HEK293 (cell line): Measurements from ENCODE around the gene G3BP2.

Experiments used
- CTCF ChIA-PET: fragments of 350-600 bp; formaldehyde crosslinking; extraction: SDS; loops from one replicate; lab custom pipeline; 2021; ENCODE audit warnings: antibody characterized with exemption; lab: Yijun Ruan, JAX
- POLR2A ChIA-PET: fragments of 300-600 bp; formaldehyde crosslinking; extraction: SDS; loops from one replicate; lab custom pipeline; 2020; ENCODE audit warnings: antibody characterized with exemption, inconsistent platforms; lab: Yijun Ruan, JAX
- H3K27ac ChIP-seq: fragments of 200-500 bp; sonication (Bioruptor generic); 2 replicates; pipeline ENCODE4 v1.5.1; 2014; ENCODE audit warnings: low read depth, low read length, control low read depth, inconsistent platforms; ENCODE audit errors: extremely low read depth
- H3K36me3 ChIP-seq, 2 experiments: fragments of 200-500 bp in 1 of 2; sonication (Bioruptor generic) in 1 of 2; 1 replicate in 1 of 2; 2 replicates in 1 of 2; pipeline ENCODE4 v1.5.1; 2014 to 2017; ENCODE audit warnings: inconsistent platforms in 2 of 2, low read length in 2 of 2; ENCODE audit not compliant: control insufficient read depth in 2 of 2, insufficient read depth in 1 of 2
- H3K4me1 ChIP-seq: fragments of 200-500 bp; sonication (Bioruptor generic); 2 replicates; pipeline ENCODE4 v1.5.1; 2014; ENCODE audit warnings: mild to moderate bottlenecking, low read length, inconsistent platforms; ENCODE audit not compliant: control insufficient read depth, insufficient read depth
- H3K4me3 ChIP-seq: 2 replicates; pipeline ENCODE4 v1.5.1; 2011; ENCODE audit warnings: low read depth, mild to moderate bottlenecking, control low read depth, low read length, moderate library complexity
- H3K9me3 ChIP-seq: fragments of 200-500 bp; sonication (Bioruptor generic); 2 replicates; pipeline ENCODE4 v1.5.1; 2014; ENCODE audit warnings: low read depth, low read length, inconsistent platforms; ENCODE audit not compliant: control insufficient read depth, insufficient read depth
- BCL11B ChIP-seq: fragments of 450-650 bp; formaldehyde crosslinking; IDR thresholded peaks from 2 replicates; pipeline ENCODE4 v1.5.1; 2016; ENCODE audit warnings: low read depth, missing biosample characterization, missing genetic modification characterization
- GLI4 ChIP-seq: fragments of 450-650 bp; formaldehyde crosslinking; IDR thresholded peaks from 2 replicates; pipeline ENCODE4 v1.5.1; 2016; ENCODE audit warnings: missing biosample characterization, missing genetic modification characterization
- SP2 ChIP-seq: fragments of 450-650 bp; formaldehyde crosslinking; IDR thresholded peaks from 2 replicates; pipeline ENCODE4 v1.5.1; 2016; ENCODE audit warnings: missing biosample characterization, missing genetic modification characterization
- SP7 ChIP-seq: fragments of 450-650 bp; formaldehyde crosslinking; IDR thresholded peaks from 2 replicates; pipeline ENCODE4 v1.5.1; 2016; ENCODE audit warnings: missing biosample characterization, missing genetic modification characterization
- TCF7L2 ChIP-seq: IDR thresholded peaks from 2 replicates; pipeline ENCODE4 v1.6.1; 2011; ENCODE audit warnings: low read depth, mild to moderate bottlenecking, inconsistent platforms, low read length, moderate library complexity, borderline replicate concordance
- ZBTB48 ChIP-seq: fragments of 450-650 bp; formaldehyde crosslinking; IDR thresholded peaks from 2 replicates; pipeline ENCODE4 v1.5.1; 2016; ENCODE audit warnings: missing biosample characterization, missing genetic modification characterization
- ZBTB7A ChIP-seq: fragments of 450-650 bp; formaldehyde crosslinking; IDR thresholded peaks from 2 replicates; pipeline ENCODE4 v1.5.1; 2016; ENCODE audit warnings: low read depth, missing biosample characterization, missing genetic modification characterization
- ZNF146 ChIP-seq: fragments of 450-650 bp; formaldehyde crosslinking; IDR thresholded peaks from 2 replicates; pipeline ENCODE4 v1.5.1; 2016; ENCODE audit warnings: missing biosample characterization, missing genetic modification characterization
- ZNF174 ChIP-seq: fragments of 450-650 bp; formaldehyde crosslinking; IDR thresholded peaks from 2 replicates; pipeline ENCODE4 v1.5.0; 2017; ENCODE audit warnings: missing biosample characterization, mild to moderate bottlenecking, missing genetic modification characterization
- ZNF239 ChIP-seq: fragments of 450-650 bp; formaldehyde crosslinking; IDR thresholded peaks from 2 replicates; pipeline ENCODE4 v1.5.1; 2016; ENCODE audit warnings: missing biosample characterization, missing genetic modification characterization
- ZNF24 ChIP-seq: fragments of 450-650 bp; formaldehyde crosslinking; IDR thresholded peaks from 2 replicates; pipeline ENCODE4 v1.5.1; 2016; ENCODE audit warnings: missing biosample characterization, missing genetic modification characterization
- ZNF571 ChIP-seq: fragments of 450-650 bp; formaldehyde crosslinking; IDR thresholded peaks from 2 replicates; pipeline ENCODE4 v1.5.0; 2017; ENCODE audit warnings: missing biosample characterization, missing genetic modification characterization
- ZNF585B ChIP-seq: fragments of 450-650 bp; formaldehyde crosslinking; IDR thresholded peaks from 2 replicates; pipeline ENCODE4 v1.5.1; 2016; ENCODE audit warnings: missing biosample characterization, missing genetic modification characterization
- ZNF600 ChIP-seq: fragments of 450-650 bp; formaldehyde crosslinking; IDR thresholded peaks from 2 replicates; pipeline ENCODE4 v1.5.1; 2016; ENCODE audit warnings: missing biosample characterization, missing genetic modification characterization
- ZNF621 ChIP-seq: fragments of 450-650 bp; formaldehyde crosslinking; IDR thresholded peaks from 2 replicates; pipeline ENCODE4 v1.5.1; 2017; ENCODE audit warnings: missing biosample characterization, missing genetic modification characterization
- ZNF664 ChIP-seq: fragments of 450-650 bp; formaldehyde crosslinking; IDR thresholded peaks from 2 replicates; pipeline ENCODE4 v1.5.1; 2016; ENCODE audit warnings: missing biosample characterization, missing genetic modification characterization
- ZNF670 ChIP-seq: fragments of 450-650 bp; formaldehyde crosslinking; IDR thresholded peaks from 2 replicates; pipeline ENCODE4 v1.5.1; 2016; ENCODE audit warnings: missing biosample characterization, missing genetic modification characterization, low read depth
- ZSCAN16 ChIP-seq: fragments of 450-650 bp; formaldehyde crosslinking; IDR thresholded peaks from 2 replicates; pipeline ENCODE4 v1.5.1; 2016; ENCODE audit warnings: missing biosample characterization, missing genetic modification characterization
- TF ChIP-seq, protein P1 (sequence below): fragments of 450-650 bp; formaldehyde crosslinking; IDR thresholded peaks from 2 replicates; pipeline ENCODE4 v1.5.1; 2016; ENCODE audit warnings: missing biosample characterization, missing genetic modification characterization
- TF ChIP-seq, protein P2 (sequence below): fragments of 450-650 bp; formaldehyde crosslinking; IDR thresholded peaks from 2 replicates; pipeline ENCODE4 v1.5.1; 2016; ENCODE audit warnings: missing biosample characterization, missing genetic modification characterization
- TF ChIP-seq, protein P3 (sequence below): fragments of 450-650 bp; formaldehyde crosslinking; IDR thresholded peaks from 2 replicates; pipeline ENCODE4 v1.5.1; 2017; ENCODE audit warnings: missing biosample characterization, missing genetic modification characterization
- TF ChIP-seq, protein P4 (sequence below): fragments of 450-650 bp; formaldehyde crosslinking; IDR thresholded peaks from 2 replicates; pipeline ENCODE4 v1.5.1; 2016; ENCODE audit warnings: missing biosample characterization, missing genetic modification characterization
- TF ChIP-seq, protein P5 (sequence below): fragments of 450-650 bp; formaldehyde crosslinking; IDR thresholded peaks from 2 replicates; pipeline ENCODE4 v1.5.1; 2016; ENCODE audit warnings: missing biosample characterization, missing genetic modification characterization

Gene G3BP2

DNA sequence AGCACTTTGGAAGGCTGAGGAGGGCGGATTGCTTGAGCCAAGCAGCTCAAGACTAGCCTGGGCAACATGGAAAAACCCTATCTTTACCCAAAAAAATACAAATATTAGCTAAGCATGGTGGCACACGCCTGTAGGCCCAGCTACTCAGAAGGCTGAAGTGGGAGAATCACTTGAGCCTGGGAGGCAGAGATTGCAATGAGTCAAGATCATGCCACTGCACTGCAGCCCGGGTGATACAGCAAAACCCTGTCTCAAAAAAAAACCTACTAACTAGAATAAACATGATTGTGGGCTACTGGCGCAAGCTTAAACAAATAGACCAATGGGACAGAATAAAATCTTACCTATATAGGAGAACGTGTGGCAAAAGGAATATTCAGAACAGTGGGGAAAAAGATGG, 50.2 kb downstream of the G3BP2 start:
- CTCF ChIA-PET = no interaction called here

DNA sequence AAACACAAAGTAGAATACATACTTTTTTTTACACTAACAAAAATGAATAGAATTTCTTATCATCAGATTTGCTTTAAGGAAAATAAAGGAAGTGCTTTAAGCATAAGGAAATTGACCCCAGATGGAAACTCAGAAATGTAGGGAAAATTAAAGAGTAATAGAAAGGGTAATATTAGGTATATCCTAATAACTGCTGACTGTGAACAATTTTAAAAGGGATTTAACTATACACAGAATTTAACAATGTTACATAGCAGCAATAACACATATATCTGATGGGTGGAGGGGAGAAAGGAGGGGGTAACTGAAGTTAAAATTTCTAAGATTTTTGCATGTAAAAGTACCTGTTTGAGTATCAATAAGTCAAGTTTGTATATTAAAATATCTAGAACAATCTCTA, 51.5 kb downstream of the G3BP2 start:
- POLR2A ChIA-PET = no interaction called here
- TF ChIP-seq TCF7L2 = no peak
- Histone ChIP-seq H3K4me3 (no peak overlapping the region), H3K36me3 (no peaks in the 10 kb centered on the region; a peak in 1 of 3 replicates), H3K27ac (no peak overlapping the region), H3K9me3 (no peaks in the 10 kb centered on the region), H3K4me1 (no peaks in the 10 kb centered on the region)
- CTCF ChIA-PET = no interaction called here

More for the DNA sequence above, 50.2 kb downstream of the G3BP2 start:
- Histone ChIP-seq H3K4me1 (no peaks in the 10 kb centered on the region), H3K36me3 (no peaks in the 10 kb centered on the region; a peak in 1 of 3 replicates), H3K27ac (no peak overlapping the region), H3K4me3 (no peak overlapping the region), H3K9me3 (no peaks in the 10 kb centered on the region)
- POLR2A ChIA-PET = no interaction called here
- no peak for TF ChIP-seq ZNF146 (tag by site-specific recombination)

DNA sequence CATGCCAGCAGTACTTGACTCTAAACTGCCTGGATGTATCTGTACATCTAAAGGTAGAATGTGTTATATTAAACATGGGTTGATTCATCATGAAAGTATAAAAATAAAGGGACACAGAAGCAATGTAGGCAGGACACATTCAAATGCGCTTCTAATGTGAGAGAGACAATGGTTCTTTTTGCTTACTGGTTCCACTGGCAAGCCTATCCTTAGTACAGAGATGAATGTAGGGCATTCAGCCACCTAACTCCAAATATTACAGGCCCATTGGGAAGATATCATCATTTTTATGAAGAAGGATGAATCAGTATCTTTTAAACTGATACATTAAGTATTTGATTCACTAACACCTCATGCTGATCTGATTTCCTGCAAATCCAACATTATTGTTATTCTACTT, 60.9 kb downstream of the G3BP2 start:
- CTCF ChIA-PET = no interaction called here

DNA sequence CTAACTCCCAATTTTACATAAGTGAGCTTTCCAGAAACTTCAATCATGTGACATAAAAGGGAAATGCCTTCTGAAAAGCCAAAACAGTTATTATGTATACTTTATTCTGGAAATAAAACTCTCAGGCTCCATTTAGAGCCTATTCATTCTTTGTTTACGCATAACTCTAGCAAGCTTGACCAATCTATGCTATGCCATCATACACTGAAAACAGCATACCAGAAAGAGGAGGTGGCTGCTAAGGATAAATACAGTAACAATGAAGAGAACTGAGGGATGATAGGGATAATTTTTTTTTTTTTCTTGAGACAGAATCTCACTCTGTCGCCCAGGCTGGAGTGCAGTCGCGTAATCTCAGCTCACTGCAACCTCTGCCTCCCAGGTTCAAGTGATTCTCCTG, 67.3 kb downstream of the G3BP2 start:
- CTCF ChIA-PET = interaction anchor here (0.7 kb wide), 1 partner anchor 80 kb away, joined by 3 read pairs; no protein-coding TSS in a partner anchor
- H3K4me1 ChIP-seq = no peaks in the 10 kb centered on the region
- no peak for TF ChIP-seq SP7
- no peak for TF ChIP-seq GLI4
- no peak for TF ChIP-seq ZNF621 (tag by site-specific recombination)
- TF ChIP-seq, protein P1, sequence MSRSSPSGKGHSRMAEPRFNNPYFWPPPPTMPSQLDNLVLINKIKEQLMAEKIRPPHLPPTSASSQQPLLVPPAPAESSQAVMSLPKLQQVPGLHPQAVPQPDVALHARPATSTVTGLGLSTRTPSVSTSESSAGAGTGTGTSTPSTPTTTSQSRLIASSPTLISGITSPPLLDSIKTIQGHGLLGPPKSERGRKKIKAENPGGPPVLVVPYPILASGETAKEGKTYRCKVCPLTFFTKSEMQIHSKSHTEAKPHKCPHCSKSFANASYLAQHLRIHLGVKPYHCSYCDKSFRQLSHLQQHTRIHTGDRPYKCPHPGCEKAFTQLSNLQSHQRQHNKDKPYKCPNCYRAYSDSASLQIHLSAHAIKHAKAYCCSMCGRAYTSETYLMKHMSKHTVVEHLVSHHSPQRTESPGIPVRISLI (tag by site-specific recombination) = no peak
- TF ChIP-seq, protein P2, sequence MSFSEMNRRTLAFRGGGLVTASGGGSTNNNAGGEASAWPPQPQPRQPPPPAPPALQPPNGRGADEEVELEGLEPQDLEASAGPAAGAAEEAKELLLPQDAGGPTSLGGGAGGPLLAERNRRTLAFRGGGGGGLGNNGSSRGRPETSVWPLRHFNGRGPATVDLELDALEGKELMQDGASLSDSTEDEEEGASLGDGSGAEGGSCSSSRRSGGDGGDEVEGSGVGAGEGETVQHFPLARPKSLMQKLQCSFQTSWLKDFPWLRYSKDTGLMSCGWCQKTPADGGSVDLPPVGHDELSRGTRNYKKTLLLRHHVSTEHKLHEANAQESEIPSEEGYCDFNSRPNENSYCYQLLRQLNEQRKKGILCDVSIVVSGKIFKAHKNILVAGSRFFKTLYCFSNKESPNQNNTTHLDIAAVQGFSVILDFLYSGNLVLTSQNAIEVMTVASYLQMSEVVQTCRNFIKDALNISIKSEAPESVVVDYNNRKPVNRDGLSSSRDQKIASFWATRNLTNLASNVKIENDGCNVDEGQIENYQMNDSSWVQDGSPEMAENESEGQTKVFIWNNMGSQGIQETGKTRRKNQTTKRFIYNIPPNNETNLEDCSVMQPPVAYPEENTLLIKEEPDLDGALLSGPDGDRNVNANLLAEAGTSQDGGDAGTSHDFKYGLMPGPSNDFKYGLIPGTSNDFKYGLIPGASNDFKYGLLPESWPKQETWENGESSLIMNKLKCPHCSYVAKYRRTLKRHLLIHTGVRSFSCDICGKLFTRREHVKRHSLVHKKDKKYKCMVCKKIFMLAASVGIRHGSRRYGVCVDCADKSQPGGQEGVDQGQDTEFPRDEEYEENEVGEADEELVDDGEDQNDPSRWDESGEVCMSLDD (tag by site-specific recombination) = no peak
- TF ChIP-seq ZSCAN16 = no peak
- H3K4me3 ChIP-seq = no peak overlapping the region
- H3K27ac ChIP-seq = no peak overlapping the region
- H3K9me3 ChIP-seq = no peaks in the 10 kb centered on the region
- H3K36me3 ChIP-seq = no peaks in the 10 kb centered on the region
- POLR2A ChIA-PET = no interaction called here

More for the DNA sequence above, 60.9 kb downstream of the G3BP2 start:
- Histone ChIP-seq H3K36me3 (no peaks in the 10 kb centered on the region), H3K9me3 (no peaks in the 10 kb centered on the region), H3K4me3 (no peak overlapping the region), H3K27ac (no peak overlapping the region), H3K4me1 (no peaks in the 10 kb centered on the region)
- no peak for TF ChIP-seq ZNF670 (tag by site-specific recombination)
- no peak for TF ChIP-seq BCL11B (tag by site-specific recombination)
- TF ChIP-seq ZNF664 (tag by site-specific recombination) = no peak
- no peak for TF ChIP-seq ZBTB7A (tag by site-specific recombination)
- no peak for TF ChIP-seq SP2 (tag by site-specific recombination)
- TF ChIP-seq ZNF585B (tag by site-specific recombination) = no peak
- TF ChIP-seq ZNF600 (tag by site-specific recombination) = no peak
- TF ChIP-seq, protein P3, sequence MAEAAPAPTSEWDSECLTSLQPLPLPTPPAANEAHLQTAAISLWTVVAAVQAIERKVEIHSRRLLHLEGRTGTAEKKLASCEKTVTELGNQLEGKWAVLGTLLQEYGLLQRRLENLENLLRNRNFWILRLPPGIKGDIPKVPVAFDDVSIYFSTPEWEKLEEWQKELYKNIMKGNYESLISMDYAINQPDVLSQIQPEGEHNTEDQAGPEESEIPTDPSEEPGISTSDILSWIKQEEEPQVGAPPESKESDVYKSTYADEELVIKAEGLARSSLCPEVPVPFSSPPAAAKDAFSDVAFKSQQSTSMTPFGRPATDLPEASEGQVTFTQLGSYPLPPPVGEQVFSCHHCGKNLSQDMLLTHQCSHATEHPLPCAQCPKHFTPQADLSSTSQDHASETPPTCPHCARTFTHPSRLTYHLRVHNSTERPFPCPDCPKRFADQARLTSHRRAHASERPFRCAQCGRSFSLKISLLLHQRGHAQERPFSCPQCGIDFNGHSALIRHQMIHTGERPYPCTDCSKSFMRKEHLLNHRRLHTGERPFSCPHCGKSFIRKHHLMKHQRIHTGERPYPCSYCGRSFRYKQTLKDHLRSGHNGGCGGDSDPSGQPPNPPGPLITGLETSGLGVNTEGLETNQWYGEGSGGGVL = no peak
- TF ChIP-seq, protein P4, sequence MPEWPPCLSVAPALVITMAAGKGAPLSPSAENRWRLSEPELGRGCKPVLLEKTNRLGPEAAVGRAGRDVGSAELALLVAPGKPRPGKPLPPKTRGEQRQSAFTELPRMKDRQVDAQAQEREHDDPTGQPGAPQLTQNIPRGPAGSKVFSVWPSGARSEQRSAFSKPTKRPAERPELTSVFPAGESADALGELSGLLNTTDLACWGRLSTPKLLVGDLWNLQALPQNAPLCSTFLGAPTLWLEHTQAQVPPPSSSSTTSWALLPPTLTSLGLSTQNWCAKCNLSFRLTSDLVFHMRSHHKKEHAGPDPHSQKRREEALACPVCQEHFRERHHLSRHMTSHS = no peak
- TF ChIP-seq ZBTB48 = no peak
- TF ChIP-seq ZNF571 (tag by site-specific recombination) = no peak
- TF ChIP-seq ZNF24 (tag by site-specific recombination) = no peak
- no peak for TF ChIP-seq ZNF239 (tag by site-specific recombination)
- TF ChIP-seq ZNF174 = no peak
- TF ChIP-seq, protein P5, sequence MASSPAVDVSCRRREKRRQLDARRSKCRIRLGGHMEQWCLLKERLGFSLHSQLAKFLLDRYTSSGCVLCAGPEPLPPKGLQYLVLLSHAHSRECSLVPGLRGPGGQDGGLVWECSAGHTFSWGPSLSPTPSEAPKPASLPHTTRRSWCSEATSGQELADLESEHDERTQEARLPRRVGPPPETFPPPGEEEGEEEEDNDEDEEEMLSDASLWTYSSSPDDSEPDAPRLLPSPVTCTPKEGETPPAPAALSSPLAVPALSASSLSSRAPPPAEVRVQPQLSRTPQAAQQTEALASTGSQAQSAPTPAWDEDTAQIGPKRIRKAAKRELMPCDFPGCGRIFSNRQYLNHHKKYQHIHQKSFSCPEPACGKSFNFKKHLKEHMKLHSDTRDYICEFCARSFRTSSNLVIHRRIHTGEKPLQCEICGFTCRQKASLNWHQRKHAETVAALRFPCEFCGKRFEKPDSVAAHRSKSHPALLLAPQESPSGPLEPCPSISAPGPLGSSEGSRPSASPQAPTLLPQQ = no peak
- POLR2A ChIA-PET = no interaction called here
